K562 (cell line): ENCODE measurements around the gene CMTM1. TPM values are rescaled to one million over a fixed set of nuclear protein-coding genes. Genes with fewer than 3 reads are reported as not detected.

ENCODE experiments used
- ARID3B ChIP-seq: fragments of 250-450 bp; sonication (Bioruptor Pico); IDR thresholded peaks from 2 replicates; pipeline ENCODE4 v1.4.0; 2020; ENCODE audit warnings: borderline replicate concordance
- ATF6 ChIP-seq: sonication (generic); formaldehyde crosslinking; IDR thresholded peaks from 2 replicates; pipeline ENCODE4 v1.4.0; 2020; ENCODE audit warnings: mild to moderate bottlenecking, missing genetic modification reagents
- BRF1 ChIP-seq: IDR thresholded peaks from 3 replicates; pipeline ENCODE4 v1.6.1; 2011; ENCODE audit warnings: borderline replicate concordance, mild to moderate bottlenecking; ENCODE audit not compliant: insufficient read length; ENCODE audit errors: extremely low read depth
- ETS2 ChIP-seq: IDR thresholded peaks from 2 replicates; pipeline ENCODE4 v1.6.1; 2016; ENCODE audit warnings: borderline replicate concordance, missing genetic modification characterization, mild to moderate bottlenecking, moderate library complexity, missing compliant biosample characterization; ENCODE audit not compliant: poor library complexity, severe bottlenecking
- FOXP1 ChIP-seq: sonication (generic); formaldehyde crosslinking; IDR thresholded peaks from 2 replicates; pipeline ENCODE4 v1.8.0; 2022; ENCODE audit warnings: mild to moderate bottlenecking, missing genetic modification reagents
- KLF10 ChIP-seq: fragments of 250-450 bp; sonication (Bioruptor Pico); IDR thresholded peaks from 2 replicates; pipeline ENCODE4 v1.6.1; 2021; ENCODE audit warnings: matching md5 sums
- PHB ChIP-seq: fragments of 250-450 bp; sonication (Bioruptor Pico); IDR thresholded peaks from 2 replicates; pipeline ENCODE4 v1.5.0; 2021
- PML ChIP-seq: IDR thresholded peaks from 2 replicates; pipeline ENCODE4 v1.6.1; 2012; ENCODE audit warnings: low read length, inconsistent platforms
- SAFB ChIP-seq: fragments of 200-400 bp; formaldehyde crosslinking; IDR thresholded peaks from 2 replicates; pipeline ENCODE4 v1.6.1; 2017; ENCODE audit warnings: low read depth, low read length, borderline replicate concordance
- ZNF512 ChIP-seq: IDR thresholded peaks from 2 replicates; pipeline ENCODE4 v1.6.1; 2016; ENCODE audit warnings: missing genetic modification characterization, missing compliant biosample characterization
- ZNF609 ChIP-seq: sonication (generic); formaldehyde crosslinking; IDR thresholded peaks from 2 replicates; pipeline ENCODE4 v1.8.1; 2023; ENCODE audit warnings: missing genetic modification reagents, mild to moderate bottlenecking, borderline replicate concordance
- ZNF780A ChIP-seq: fragments of 250-450 bp; sonication (Bioruptor Pico); IDR thresholded peaks from 2 replicates; pipeline ENCODE4 v1.5.0; 2021; ENCODE audit warnings: mild to moderate bottlenecking
- polyA plus RNA-seq, 8 experiments: library from polyadenylated mRNA; depleted of rRNA in 4 of 8; stranded (reverse) in 5 of 8; unstranded in 3 of 8; fragments of >200 nt; fragmentation: Nextera tagmentation in 2 of 8; fragmentation: Illumina TruSeq in 1 of 8; extraction: Ambion mirVana in 2 of 8; extraction: Trizol in 1 of 8; gene quantifications; 2 replicates each; pipeline versions ENCODE4 v1.2.1 to v1.2.3, GENCODE V29; 2011 to 2014; ENCODE audit warnings: inconsistent platforms in 1 of 8, missing spikeins in 1 of 8
- total RNA-seq, 7 experiments: library from RNA; depleted of rRNA in 6 of 7; stranded (reverse); fragments of >200 nt in 6 of 7; fragmentation: Illumina TruSeq in 2 of 7; extraction: Trizol in 2 of 7; gene quantifications; 2 replicates each; pipeline versions ENCODE4 v1.2.1 to v1.2.3, GENCODE V29; 2011 to 2021; ENCODE audit warnings: low replicate concordance in 1 of 7

CMTM1 gene
- total and polyA plus RNA-seq, 9 of the 15 experiments (the other 6 are each of a cell fraction or from before 2014, with no cell fraction given) = 0.25 to 2.6 (median 1.1) TPM; not detected in 2

GRCh38 chr16:66604376-66605176 is 38.3 kb downstream of the CMTM1 start, which contains the start of gene CMTM3 (continued):
- TF ChIP-seq ZNF512 (tag) (no peak), ZNF780A (CRISPR knock-in tag) (no peak), ETS2 (tag) (no peak), SAFB (no peak), FOXP1 (CRISPR knock-in tag) (no peak), PML (no peak), KLF10 (CRISPR knock-in tag) (no peak), ZNF609 (CRISPR knock-in tag) (no peak), ARID3B (CRISPR knock-in tag) (no peak), PHB (no peak), BRF1 (no peak), ATF6 (CRISPR knock-in tag) (no peak)
